Measurements from ENCODE around the gene KMT2C.
A peak's percentile ranks its signal among the peaks of the same experiment; 100 is the strongest.
"Not testable (repeated sequence)": the region's sequence is repeated elsewhere in the genome, so short reads cannot be mapped to it uniquely, and the experiment has no call there.

The KMT2C gene

GRCh38 chr7:152441810-152442209 is 6.0 kb upstream of the KMT2C start:
- not testable (repeated sequence) for DNase-seq (ENCODE audit: low read depth in 2 of 2)

GRCh38 chr7:152441168-152441567 is 5.4 kb upstream of the KMT2C start:
- not testable (repeated sequence) for DNase-seq (ENCODE audit: low read depth in 2 of 2)

- not testable (repeated sequence) for DNase-seq (ENCODE audit: low read depth in 2 of 2)
These were observed 2.2 kb upstream of the KMT2C start for GRCh38 chr7:152438017-152438416.

DNA sequence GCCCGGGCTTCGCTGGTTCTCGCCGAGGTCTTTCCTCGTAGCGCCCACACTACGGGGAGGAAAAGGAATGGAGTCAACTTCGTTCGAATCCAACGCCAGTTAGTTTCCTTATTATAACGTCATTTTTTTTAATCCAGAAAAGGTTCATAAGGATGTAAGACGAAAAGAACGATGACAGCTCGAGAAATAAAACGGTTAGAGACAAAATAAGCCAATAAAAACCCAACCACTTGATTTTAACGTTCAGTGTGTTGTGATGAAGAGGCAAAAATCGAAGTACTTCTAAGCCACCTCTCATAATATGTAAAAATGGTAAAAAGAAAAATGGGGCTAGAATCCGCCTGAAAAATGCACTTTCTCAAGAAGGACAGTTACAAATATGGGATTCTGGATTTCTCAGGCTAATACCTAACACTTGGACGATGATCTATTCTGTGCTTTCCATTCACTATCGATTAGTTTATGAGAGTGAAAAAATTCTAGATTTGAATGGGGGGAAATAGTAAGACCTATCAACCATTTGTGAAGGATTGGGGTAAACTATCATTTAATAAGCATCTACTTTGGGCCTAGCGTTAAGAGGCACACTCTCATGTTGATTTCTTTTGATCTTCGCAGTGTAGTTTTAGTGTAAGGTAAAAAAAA is 1.2 kb upstream of the KMT2C start:
- not testable (repeated sequence) for DNase-seq (ENCODE audit: low read depth in 2 of 2)

DNA sequence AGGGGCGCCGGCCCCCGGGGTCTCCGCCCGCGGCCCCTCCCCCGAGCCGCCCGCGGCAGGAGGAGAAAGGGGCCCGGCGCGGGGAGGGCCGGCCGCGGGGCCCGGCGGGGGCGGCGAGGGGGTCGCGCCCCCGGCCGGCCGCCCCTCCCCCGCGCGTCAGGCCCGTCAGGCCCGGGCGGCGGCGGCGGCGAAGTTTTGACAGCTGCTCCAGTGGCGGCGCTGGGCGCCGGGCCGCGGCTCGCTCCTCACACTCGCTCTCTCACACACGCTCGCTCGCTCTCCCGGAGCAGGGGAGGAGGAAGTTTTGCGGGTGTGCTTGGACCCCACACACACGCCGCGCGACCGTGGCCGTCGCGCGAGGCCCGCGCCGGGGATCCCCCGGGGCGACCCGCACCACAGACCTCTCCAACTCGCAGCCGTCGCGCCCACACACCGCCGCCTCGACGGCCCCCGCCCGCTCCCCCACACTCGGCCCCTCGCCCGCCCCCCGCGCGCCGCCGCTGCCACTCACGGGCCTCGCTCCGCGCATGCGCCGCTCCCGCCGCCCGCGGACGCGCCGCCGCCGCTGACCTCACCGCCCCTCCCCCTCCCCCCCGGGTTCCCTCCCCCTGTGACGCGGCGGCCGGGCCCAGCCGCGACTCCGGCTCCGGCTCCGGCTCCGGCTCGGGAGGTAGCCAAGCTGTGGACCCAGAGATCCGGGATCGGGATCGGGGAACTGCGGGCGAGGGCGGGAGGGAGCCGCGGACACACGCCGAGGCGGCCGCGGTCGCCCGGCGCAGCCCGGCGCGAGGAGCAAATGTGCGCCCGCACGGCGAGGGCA is 518 bp upstream of the KMT2C start:
- peak; percentile 84 for DNase-seq (ENCODE audit: low read depth in 2 of 2)

DNA sequence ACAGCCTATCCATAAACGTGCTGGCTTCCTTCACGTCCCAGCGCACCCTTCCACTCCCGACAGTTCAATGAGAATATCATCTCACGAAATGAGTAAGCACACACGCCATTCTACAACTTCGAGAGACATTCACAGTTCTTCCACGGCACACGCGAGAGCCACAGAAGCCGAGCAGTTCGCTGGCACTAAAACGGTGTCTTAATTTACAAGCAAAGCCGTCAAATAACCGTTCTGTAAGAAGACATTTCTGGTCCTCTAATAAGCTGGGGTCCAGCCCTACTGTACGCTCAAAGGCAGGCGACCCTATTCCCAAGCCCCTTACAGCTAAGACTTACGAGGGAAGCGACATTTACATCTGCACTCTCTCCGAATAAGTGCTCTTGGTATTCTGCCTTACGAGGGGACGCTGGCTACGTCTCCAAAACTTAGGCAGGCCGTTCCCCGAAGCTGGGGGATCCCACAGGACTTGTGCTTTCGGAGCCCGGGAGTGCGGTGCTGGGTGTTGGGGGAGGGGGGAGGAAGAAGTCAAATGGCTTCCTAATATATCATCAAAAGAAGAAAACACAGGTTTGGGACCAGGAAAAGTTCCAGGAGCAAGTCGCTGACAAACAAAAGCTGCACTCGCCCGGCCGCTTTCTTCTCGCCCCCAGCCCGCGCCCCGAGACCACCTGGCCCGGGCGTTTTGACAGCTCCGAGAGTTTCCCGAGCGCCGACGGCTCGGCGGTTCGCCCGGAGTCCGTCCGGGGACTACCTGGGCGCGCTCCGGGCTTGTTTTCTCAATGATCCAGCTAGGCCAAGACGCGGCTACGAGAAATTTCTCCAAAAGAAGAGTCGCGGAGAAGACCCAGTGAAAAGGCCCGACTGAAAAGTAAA is 1.1 kb downstream of the KMT2C start:
- DNase-seq (ENCODE audit: low read depth in 2 of 2), result peak in 1 of 2 donors; percentile 2

GRCh38 chr7:152433721-152434490 is 1.9 kb downstream of the KMT2C start:
- peak; percentile 25 to 32 for DNase-seq (ENCODE audit: low read depth in 2 of 2)

DNA sequence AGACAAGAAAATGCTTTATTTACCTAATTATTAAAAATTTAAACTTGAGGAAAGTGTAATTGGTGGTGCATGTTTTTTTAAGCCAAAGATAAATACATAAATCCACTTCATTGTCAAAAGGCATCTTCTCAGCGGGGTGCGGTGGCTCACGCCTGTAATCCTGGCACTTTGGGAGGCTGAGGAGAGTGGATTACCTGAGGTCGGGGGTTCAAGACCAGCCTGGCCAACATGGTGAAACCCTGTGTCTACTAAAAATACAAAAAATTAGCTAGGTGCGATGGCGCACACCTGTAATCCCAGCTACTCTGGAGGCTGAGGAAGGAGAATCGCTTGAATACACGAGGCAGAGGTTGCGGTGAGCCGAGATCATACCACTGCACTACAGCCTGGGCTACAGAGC is 3.1 kb downstream of the KMT2C start:
- DNase-seq (ENCODE audit: low read depth in 2 of 2), result not testable (repeated sequence)

DNA sequence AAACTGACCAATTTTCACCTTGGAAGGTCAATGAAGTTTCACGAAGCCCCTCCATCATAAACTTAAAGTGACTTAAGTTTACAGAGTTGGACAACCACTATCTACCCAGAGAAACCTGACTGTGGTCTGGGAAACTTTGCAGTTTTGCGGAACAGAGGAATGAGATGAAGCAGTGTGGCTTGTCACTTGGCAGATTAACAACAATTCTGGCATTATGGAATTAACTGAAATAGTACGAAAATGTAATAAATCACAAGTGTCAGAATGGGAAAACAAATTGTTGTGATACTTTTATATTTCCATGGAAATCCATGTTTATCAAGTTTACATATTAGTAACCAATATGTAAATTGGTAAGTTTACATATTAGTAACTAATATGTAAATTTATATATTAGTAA is 4.9 kb downstream of the KMT2C start:
- DNase-seq (ENCODE audit: low read depth in 2 of 2), result no peak

- DNase-seq (ENCODE audit: low read depth in 2 of 2), result not testable (repeated sequence)
These were observed 5.7 kb downstream of the KMT2C start for GRCh38 chr7:152430118-152430517.

DNA sequence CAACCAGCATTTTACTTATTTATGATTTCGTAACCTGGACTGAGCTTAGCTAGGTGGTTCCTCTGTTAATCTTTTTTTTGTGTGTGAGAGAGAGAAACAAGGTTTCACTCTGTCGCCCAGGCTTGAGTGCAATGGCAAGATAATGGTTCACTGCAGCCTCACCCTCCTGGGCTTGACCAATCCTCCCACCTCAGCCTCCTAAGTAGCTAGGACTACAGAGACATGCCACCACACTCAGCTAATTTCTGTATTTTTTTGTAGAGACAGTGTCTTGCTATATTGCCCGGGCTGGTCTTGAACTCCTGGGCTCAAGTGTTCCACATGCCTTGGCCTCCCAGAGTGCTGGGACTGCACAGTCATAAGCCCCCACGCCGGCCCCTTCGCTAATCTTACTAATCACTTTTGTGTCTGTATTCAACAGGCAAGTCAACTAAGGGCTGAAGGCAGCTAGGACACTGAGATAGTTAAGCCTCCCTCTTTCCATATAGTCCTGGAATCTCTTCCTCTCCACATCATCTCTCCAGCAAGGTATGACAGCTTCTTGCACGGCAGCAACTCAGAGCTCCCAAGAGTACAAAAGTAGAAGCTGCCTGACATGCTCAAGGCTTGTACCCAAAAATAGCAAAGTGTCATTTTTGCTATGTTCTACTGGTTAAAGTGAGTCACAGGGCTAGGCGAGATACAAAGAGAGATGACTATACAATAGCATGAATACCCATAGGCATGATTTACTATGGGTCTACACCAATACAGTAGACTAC is 11.3 kb downstream of the KMT2C start:
- DNase-seq (ENCODE audit: low read depth in 2 of 2), result no peak

DNA sequence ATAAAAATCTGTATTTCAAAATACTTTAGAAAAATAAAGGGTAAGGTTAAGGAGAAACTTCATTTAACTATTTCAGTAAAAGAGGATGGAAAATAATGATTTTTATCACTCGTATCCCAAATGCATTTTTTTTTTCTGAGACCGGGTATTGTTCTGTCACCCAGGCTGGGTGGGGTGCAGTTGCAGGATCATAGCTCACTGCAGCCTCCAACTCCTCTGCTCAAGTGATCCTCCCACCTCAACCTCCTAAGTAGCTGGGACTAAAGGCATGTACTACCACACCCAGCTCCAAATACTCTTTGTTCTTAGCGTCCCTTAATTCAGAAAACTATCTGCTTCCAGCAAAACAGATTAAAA is 11.8 kb downstream of the KMT2C start:
- DNase-seq (ENCODE audit: low read depth in 2 of 2), result no peak

DNA sequence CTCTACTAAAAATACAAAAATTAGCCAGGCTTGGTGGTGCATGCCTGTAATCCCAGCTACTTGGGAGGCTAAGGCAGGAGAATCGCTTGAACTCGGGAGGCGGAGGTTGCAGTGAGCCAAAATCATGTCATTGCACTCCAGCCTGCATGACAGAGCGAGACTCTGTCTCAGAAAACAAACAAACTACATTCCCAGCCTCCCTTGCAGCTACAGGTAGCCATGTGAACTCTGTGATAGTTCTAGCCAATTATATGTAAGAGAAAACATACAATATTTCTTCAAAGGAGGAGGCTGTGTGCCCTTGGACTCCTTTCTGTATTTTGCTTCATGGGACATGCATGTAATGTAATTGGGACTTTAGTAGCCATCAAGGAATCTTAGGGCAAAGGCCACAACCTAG is 12.6 kb downstream of the KMT2C start:
- not testable (repeated sequence) for DNase-seq (ENCODE audit: low read depth in 2 of 2)

- DNase-seq (ENCODE audit: low read depth in 2 of 2), result not testable (repeated sequence)
These were observed 14.9 kb downstream of the KMT2C start for GRCh38 chr7:152420950-152421349.

- DNase-seq (ENCODE audit: low read depth in 2 of 2), result no peak
These were observed 16.1 kb downstream of the KMT2C start for GRCh38 chr7:152419473-152420429.

- DNase-seq (ENCODE audit: low read depth in 2 of 2), result no peak
These were observed 21.0 kb downstream of the KMT2C start for GRCh38 chr7:152414779-152415178.

DNA sequence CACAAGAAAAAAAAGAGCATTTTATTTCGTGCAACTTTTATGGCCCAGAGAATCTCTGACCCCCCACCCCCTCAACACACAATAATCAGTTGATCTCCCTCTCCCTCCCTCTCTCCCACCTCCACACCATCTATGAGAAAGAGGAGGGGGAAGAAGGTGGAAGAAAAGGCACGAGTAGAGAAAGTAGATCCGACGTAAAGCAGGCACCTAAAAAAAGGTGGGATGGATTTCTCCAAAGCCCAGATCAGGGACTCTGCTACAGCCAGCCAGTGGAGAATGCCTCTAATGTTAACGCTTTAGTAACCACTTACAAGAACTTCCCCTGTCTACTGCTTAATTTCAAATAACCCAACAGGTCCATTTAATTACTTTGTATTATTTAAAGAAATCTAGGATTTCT is 24.4 kb downstream of the KMT2C start:
- no peak for DNase-seq (ENCODE audit: low read depth in 2 of 2)

- DNase-seq (ENCODE audit: low read depth in 2 of 2), result no peak
These were observed 29.3 kb downstream of the KMT2C start for GRCh38 chr7:152406491-152406890.

DNA sequence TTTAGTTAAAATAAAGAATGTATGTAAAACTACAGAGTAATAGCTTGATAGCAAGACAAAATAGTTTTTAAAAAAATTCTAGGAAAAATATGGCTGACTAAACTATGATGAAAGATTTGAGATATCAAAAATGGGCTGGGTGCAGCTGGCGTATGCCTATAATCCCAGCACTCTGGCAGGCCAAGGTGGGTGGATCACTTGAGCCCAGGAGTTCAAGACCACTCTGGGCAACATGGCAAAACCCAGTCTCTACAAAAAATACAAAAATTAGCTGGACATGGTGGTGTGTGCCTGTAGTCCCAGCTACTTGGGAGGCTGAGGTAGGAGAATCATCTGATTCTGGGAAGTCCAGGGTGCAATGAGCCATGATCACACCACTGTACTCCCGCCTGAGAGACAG is 29.8 kb downstream of the KMT2C start:
- not testable (repeated sequence) for DNase-seq (ENCODE audit: low read depth in 2 of 2)

DNA sequence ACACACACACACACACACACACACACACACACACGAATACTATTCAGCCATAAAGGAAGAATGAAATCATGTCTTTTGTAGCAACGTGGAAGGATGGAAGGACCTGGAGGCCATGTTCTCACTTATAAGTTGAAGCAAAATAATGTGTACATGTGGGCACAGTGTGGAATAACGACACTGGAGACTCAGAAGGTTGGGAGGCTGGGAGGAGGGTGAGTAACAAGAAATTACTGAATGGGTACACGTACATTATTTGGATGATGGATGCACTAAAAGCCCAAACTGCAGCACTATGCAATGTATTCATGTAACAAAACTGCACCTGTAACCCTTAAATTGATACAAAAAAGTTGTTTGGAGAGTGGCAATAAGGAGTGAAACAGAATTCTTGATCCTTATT is 32.1 kb downstream of the KMT2C start:
- DNase-seq (ENCODE audit: low read depth in 2 of 2), result no peak
